Gastroesophageal sphincter (tissue), 3 donors: ENCODE measurements around the gene ASGR2.

Source experiments
- CTCF ChIP-seq, 4 experiments: fragments of 200-600 bp in 2 of 4; fragments of 450-650 bp in 2 of 4; sonication (generic) in 1 of 4; IDR thresholded peaks; one replicate each; pipeline ENCODE4 v1.5.1; 2017 to 2019; ENCODE audit warnings: antibody characterized with exemption in 4 of 4, mild to moderate bottlenecking in 2 of 4, moderate library complexity in 2 of 4
- EP300 ChIP-seq: sonication (generic); formaldehyde crosslinking; IDR thresholded peaks from one replicate; pipeline ENCODE4 v1.6.1; 2017; ENCODE audit warnings: antibody characterized with exemption, mild to moderate bottlenecking
- POLR2A ChIP-seq, 2 donors: fragments of 450-650 bp; IDR thresholded peaks; one replicate each; pipeline ENCODE4 v1.6.1; 2017; ENCODE audit warnings: antibody characterized with exemption in 2 of 2, mild to moderate bottlenecking in 2 of 2, moderate library complexity in 1 of 2
- POLR2AphosphoS5 ChIP-seq: sonication (generic); formaldehyde crosslinking; IDR thresholded peaks from one replicate; pipeline ENCODE4 v1.6.1; 2017; ENCODE audit warnings: antibody characterized with exemption

GRCh38 chr17:7108560-7108925 lies 6.1 kb downstream of the ASGR2 start:
- no peak for TF ChIP-seq EP300
- no peak for TF ChIP-seq POLR2A (IDR thresholded peaks at IDR 0.05)
- no peak for TF ChIP-seq CTCF (IDR thresholded peaks at IDR 0.05)
- TF ChIP-seq POLR2AphosphoS5 = no peak
